Measurements from ENCODE around the gene EIF2AK2. TPM values are rescaled to one million over a fixed set of nuclear protein-coding genes. Genes with fewer than 3 reads are reported as not detected.

EIF2AK2 gene
- total and polyA plus RNA-seq, 10 of the 15 experiments (the other 5 are each of a cell fraction or from before 2014, with no cell fraction given): 16.2 to 81.4 (median 63.3) TPM

- TF ChIP-seq MYC (IDR thresholded peaks at IDR 0.05; ENCODE audit: insufficient read depth, insufficient read length, insufficient replicate concordance, low read length, severe bottlenecking) (no peak), NKRF (conservative IDR thresholded peaks at IDR 0.05) (no peak), TAF1 (IDR thresholded peaks at IDR 0.05; ENCODE audit: borderline replicate concordance, low read depth, low read length) (no peak), FOXK2 (IDR thresholded peaks at IDR 0.05) (no peak), RAD21 (IDR thresholded peaks at IDR 0.05; ENCODE audit: insufficient read depth, low read depth, low read length) (peak; percentile 73), PAX5 (IDR thresholded peaks at IDR 0.05; ENCODE audit: borderline replicate concordance, low read depth, low read length) (no peak)
Measured at GRCh38 chr2:37168217-37168981, 11.6 kb upstream of the EIF2AK2 start (continued).

GRCh38 chr2:37167636-37168180 is 10.9 kb upstream of the EIF2AK2 start:
- ChIA-PET POLR2A (no interaction called here), RAD21 (ENCODE audit: unreplicated experiment) (no interaction called here), CTCF (interaction anchor here (0.6 to 3.4 kb wide), 15 partner anchors 8 to 710 kb away, joined by 3 to 23 read pairs (median 4); partner anchors contain the start of gene EIF2AK2), SMC1A (ENCODE audit: uncharacterized antibody, unreplicated experiment) (interaction anchor here (0.8 to 2.2 kb wide), 6 partner anchors 90 to 238 kb away, joined by 3 to 10 read pairs (median 4); no protein-coding TSS in a partner anchor)
- no peaks in the 10 kb centered on the region for H3K27me3 ChIP-seq (replicated peaks in 1 of 2; ENCODE audit: control insufficient read depth in 2 of 2, insufficient read depth in 2 of 2, low read length in 1 of 2)
- no peaks in the 10 kb centered on the region for H3K79me2 ChIP-seq (ENCODE audit: control insufficient read depth, insufficient read depth, low read length)
- no peak overlapping the region for H3K9ac ChIP-seq (ENCODE audit: control insufficient read depth, insufficient read depth, low read length)
- intact Hi-C loops (cut with micrococcal nuclease; ENCODE audit: unreplicated experiment) (loop anchor here (1.0 to 10.0 kb wide), 4 partner anchors 115 to 710 kb away; no protein-coding TSS in a partner anchor), in situ Hi-C loops (cut with MboI) (no loop called here)
- FAIRE-seq: no peak
- no TSS peak for BruUV-seq (replicated peaks)
- no peaks in the 10 kb centered on the region for H3K36me3 ChIP-seq (ENCODE audit: control insufficient read depth in 2 of 2, insufficient read depth in 2 of 2, low read length in 1 of 2)
- H4K20me1 ChIP-seq (ENCODE audit: control insufficient read depth, insufficient read depth): no peaks in the 10 kb centered on the region
- H3K4me2 ChIP-seq (ENCODE audit: control insufficient read depth, insufficient read depth): no peak overlapping the region
- H3K9me3 ChIP-seq (replicated peaks; ENCODE audit: control insufficient read depth, insufficient read depth, low read length): no peaks in the 10 kb centered on the region; the same call in 1 of the 3 replicates
- H2AFZ ChIP-seq (ENCODE audit: control insufficient read depth, low read depth, low read length): no peak overlapping the region
- no peak for ATAC-seq
- H3K4me1 ChIP-seq (ENCODE audit: control insufficient read depth, insufficient read depth, low read length): no peaks in the 10 kb centered on the region
- DNase-seq (ENCODE audit: low read depth, low spot score): no peak
- H3K27ac ChIP-seq (ENCODE audit: control insufficient read depth, insufficient read depth): no peak overlapping the region
- H3K4me3 ChIP-seq: no peak overlapping the region
- WGBS (ENCODE audit: insufficient coverage, insufficient replicate concordance, low lambda C conversion rate, missing lambda C conversion rate): 95% methylated on average over 3 of the region's 3 CpGs
- TF ChIP-seq HSF1 (IDR thresholded peaks at IDR 0.05; ENCODE audit: low read depth, low read length) (no peak), CREB1 (IDR thresholded peaks at IDR 0.05; ENCODE audit: low read depth) (no peak), IRF5 (IDR thresholded peaks at IDR 0.05; ENCODE audit: borderline replicate concordance) (no peak), NFIC (IDR thresholded peaks at IDR 0.05; ENCODE audit: low read depth, low read length) (no peak), CHD1 (IDR thresholded peaks at IDR 0.05; ENCODE audit: low read depth, low read length) (no peak), HDGF (IDR thresholded peaks at IDR 0.05) (no peak), NFYA (IDR thresholded peaks at IDR 0.05; ENCODE audit: borderline replicate concordance, low read depth, low read length) (no peak), ATF3 (IDR thresholded peaks at IDR 0.05; ENCODE audit: borderline replicate concordance, extremely low read depth, low read depth, low read length) (no peak), MEF2B (IDR thresholded peaks at IDR 0.05; ENCODE audit: partially characterized antibody, poor library complexity, severe bottlenecking) (no peak), BCL11A (IDR thresholded peaks at IDR 0.05; ENCODE audit: low read depth, low read length) (no peak)

Measured in GM12878 (cell line).